ENCODE results near the gene RBM43. TPM values are rescaled to one million over a fixed set of nuclear protein-coding genes. Genes with fewer than 3 reads are reported as not detected.

Gene RBM43
- total RNA-seq, 2 experiments from 2014 or later, result 15.0 to 16.0 TPM

- TF ChIP-seq CTCF (IDR thresholded peaks at IDR 0.05), result no peak
- Mint-ChIP-seq H3K27ac (no peak overlapping the region), H3K27me3 (no peaks in the 10 kb centered on the region), H3K9me3 (no peaks in the 10 kb centered on the region), H3K4me1 (ENCODE audit: low read depth) (no peaks in the 10 kb centered on the region), H3K36me3 (ENCODE audit: low read depth) (no peaks in the 10 kb centered on the region), H3K4me3 (no peak overlapping the region)
- ChIA-PET POLR2A (no interaction called here), CTCF (no interaction called here)
- H3K9me3 ChIP-seq (ENCODE audit: control insufficient read depth in 1 of 2, insufficient read depth in 1 of 2, low read length in 2 of 2), result no peaks in the 10 kb centered on the region
- DNase-seq, result no peak
- ATAC-seq (ENCODE audit: poor library complexity), result no peak
- no peaks in the 10 kb centered on the region for H3K4me1 ChIP-seq (ENCODE audit: insufficient read depth, low read length)
- H3K27ac ChIP-seq (ENCODE audit: low read depth in 1 of 2, low read length in 2 of 2), result no peak overlapping the region
- intact Hi-C loops (cut with DNase I, micrococcal nuclease), result no loop called here
- H3K4me3 ChIP-seq (ENCODE audit: low read length), result no peak overlapping the region
- H3K27me3 ChIP-seq (ENCODE audit: control insufficient read depth in 1 of 2, insufficient read depth in 2 of 2, low read length in 2 of 2), result no peaks in the 10 kb centered on the region
- no peaks in the 10 kb centered on the region for H3K36me3 ChIP-seq (ENCODE audit: insufficient read depth, low read length)
These were observed 54.6 kb downstream of the RBM43 start for GRCh38 chr2:151207100-151207499.

GRCh38 chr2:151206446-151206968 lies 55.2 kb downstream of the RBM43 start:
- H3K4me1 ChIP-seq (ENCODE audit: insufficient read depth, low read length), result no peaks in the 10 kb centered on the region
- Mint-ChIP-seq H3K36me3 (ENCODE audit: low read depth) (no peaks in the 10 kb centered on the region), H3K27ac (no peak overlapping the region), H3K4me1 (ENCODE audit: low read depth) (no peaks in the 10 kb centered on the region), H3K27me3 (no peaks in the 10 kb centered on the region), H3K9me3 (no peaks in the 10 kb centered on the region), H3K4me3 (no peak overlapping the region)
- H3K4me3 ChIP-seq (ENCODE audit: low read length), result no peak overlapping the region
- H3K27ac ChIP-seq (ENCODE audit: low read depth in 1 of 2, low read length in 2 of 2), result no peak overlapping the region
- H3K27me3 ChIP-seq (ENCODE audit: control insufficient read depth in 1 of 2, insufficient read depth in 2 of 2, low read length in 2 of 2), result no peaks in the 10 kb centered on the region
- intact Hi-C loops (cut with DNase I, micrococcal nuclease), result no loop called here
- no peaks in the 10 kb centered on the region for H3K9me3 ChIP-seq (ENCODE audit: control insufficient read depth in 1 of 2, insufficient read depth in 1 of 2, low read length in 2 of 2)
- TF ChIP-seq CTCF (IDR thresholded peaks at IDR 0.05), result no peak
- ChIA-PET CTCF (no interaction called here), POLR2A (no interaction called here)
- ATAC-seq (ENCODE audit: poor library complexity) (no peak), DNase-seq (no peak)
- H3K36me3 ChIP-seq (ENCODE audit: insufficient read depth, low read length), result no peaks in the 10 kb centered on the region

DNA sequence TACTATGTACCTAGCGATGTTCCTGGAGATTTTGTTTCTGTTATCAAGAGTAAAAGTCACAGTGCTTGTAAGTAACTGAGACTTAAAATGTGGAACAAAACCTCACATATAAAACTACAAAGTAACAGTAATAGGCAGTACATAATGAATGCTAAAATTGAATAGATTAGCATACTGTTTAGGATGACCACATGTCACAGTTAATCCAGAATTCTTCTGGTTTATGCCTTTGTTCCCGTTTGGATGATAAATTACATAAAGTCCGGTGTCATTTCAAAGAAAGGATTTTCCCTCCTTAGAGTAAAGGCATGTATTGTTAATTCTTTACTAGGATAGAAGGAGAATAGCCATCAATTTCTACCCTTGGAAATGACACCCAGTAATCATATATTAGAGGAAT lies 56.1 kb downstream of the RBM43 start:
- no peaks in the 10 kb centered on the region for H3K36me3 Mint-ChIP-seq (ENCODE audit: low read depth)
- H3K9me3 ChIP-seq (ENCODE audit: control insufficient read depth in 1 of 2, insufficient read depth in 1 of 2, low read length in 2 of 2), result no peaks in the 10 kb centered on the region
- no peaks in the 10 kb centered on the region for H3K27me3 Mint-ChIP-seq
- no peak overlapping the region for H3K27ac ChIP-seq (ENCODE audit: low read depth in 1 of 2, low read length in 2 of 2)
- TF ChIP-seq CTCF (IDR thresholded peaks at IDR 0.05), result no peak
- no peaks in the 10 kb centered on the region for H3K27me3 ChIP-seq (ENCODE audit: control insufficient read depth in 1 of 2, insufficient read depth in 2 of 2, low read length in 2 of 2)
- ChIA-PET POLR2A (no interaction called here), CTCF (no interaction called here)
- no peaks in the 10 kb centered on the region for H3K36me3 ChIP-seq (ENCODE audit: insufficient read depth, low read length)
- no peak overlapping the region for H3K4me3 Mint-ChIP-seq
- no peak overlapping the region for H3K4me3 ChIP-seq (ENCODE audit: low read length)
- DNase-seq, result no peak
- no peaks in the 10 kb centered on the region for H3K4me1 Mint-ChIP-seq (ENCODE audit: low read depth)
- no peak for ATAC-seq (ENCODE audit: poor library complexity)
- intact Hi-C loops (cut with DNase I, micrococcal nuclease), result no loop called here
- no peaks in the 10 kb centered on the region for H3K4me1 ChIP-seq (ENCODE audit: insufficient read depth, low read length)
- no peaks in the 10 kb centered on the region for H3K9me3 Mint-ChIP-seq
- H3K27ac Mint-ChIP-seq, result no peak overlapping the region

Measured in CD4-positive, alpha-beta T cell (primary cell).